GM12878 (cell line): ENCODE data around the gene GMPPA.

Experiments used
- ATF2 ChIP-seq: IDR thresholded peaks from 2 replicates; pipeline ENCODE4 v1.6.1; 2012; ENCODE audit warnings: low read length, inconsistent platforms
- CTCF ChIP-seq, 3 experiments: IDR thresholded peaks in 2 of 3; conservative IDR thresholded peaks in 1 of 3; 2 replicates each; pipeline ENCODE4 v1.5.1; 2011; ENCODE audit warnings: low read depth in 3 of 3, low read length in 3 of 3, mild to moderate bottlenecking in 3 of 3, control low read depth in 2 of 3, moderate library complexity in 2 of 3, inconsistent platforms in 1 of 3, mixed read lengths in 1 of 3; ENCODE audit not compliant: control insufficient read depth in 2 of 3, insufficient read depth in 1 of 3; ENCODE audit errors: extremely low read depth in 1 of 3
- EED ChIP-seq: sonication (generic); IDR thresholded peaks from 2 replicates; pipeline ENCODE4 v1.6.1; 2016; ENCODE audit warnings: antibody characterized with exemption, low read depth
- MEF2A ChIP-seq: IDR thresholded peaks from 2 replicates; pipeline ENCODE4 v1.6.1; 2011; ENCODE audit warnings: low read depth, mild to moderate bottlenecking, low read length, moderate library complexity; ENCODE audit not compliant: insufficient read depth
- NR2C1 ChIP-seq: fragments of 450-650 bp; IDR thresholded peaks from 2 replicates; pipeline ENCODE4 v1.6.1; 2017; ENCODE audit warnings: antibody characterized with exemption, mild to moderate bottlenecking, moderate library complexity
- POLR2AphosphoS2 ChIP-seq: IDR thresholded peaks from 2 replicates; pipeline ENCODE4 v1.6.1; 2011; ENCODE audit warnings: low read depth, mild to moderate bottlenecking, low read length, improper control_type of control experiment, moderate library complexity
- POLR2AphosphoS5 ChIP-seq: IDR thresholded peaks from 2 replicates; pipeline ENCODE4 v1.6.1; 2011; ENCODE audit warnings: mild to moderate bottlenecking, low read length, inconsistent platforms
- RAD21 ChIP-seq: IDR thresholded peaks from 2 replicates; pipeline ENCODE4 v1.6.1; 2011; ENCODE audit warnings: mild to moderate bottlenecking, low read depth, low read length, moderate library complexity; ENCODE audit not compliant: insufficient read depth
- REST ChIP-seq: IDR thresholded peaks from 2 replicates; pipeline ENCODE4 v1.6.1; 2012; ENCODE audit warnings: mild to moderate bottlenecking, low read depth, low read length
- SIX5 ChIP-seq: IDR thresholded peaks from 2 replicates; pipeline ENCODE4 v1.6.1; 2011; ENCODE audit warnings: mild to moderate bottlenecking, low read depth, low read length, moderate library complexity; ENCODE audit not compliant: severe bottlenecking
- USF2 ChIP-seq: IDR thresholded peaks from 2 replicates; pipeline ENCODE4 v1.6.1; 2011; ENCODE audit warnings: low read depth, low read length, improper control_type of control experiment, borderline replicate concordance
- ZNF24 ChIP-seq: fragments of 450-650 bp; IDR thresholded peaks from 2 replicates; pipeline ENCODE4 v1.6.1; 2017; ENCODE audit warnings: antibody characterized with exemption, mild to moderate bottlenecking
- ZNF274 ChIP-seq: IDR thresholded peaks from one replicate; pipeline ENCODE4 v1.8.0; 2011; ENCODE audit not compliant: insufficient read length, insufficient read depth

- no peak for TF ChIP-seq ZNF24
- TF ChIP-seq CTCF (IDR thresholded peaks at IDR 0.05 in 2 of 3, conservative IDR thresholded peaks at IDR 0.05 in 1 of 3; ENCODE audit: control insufficient read depth in 2 of 3, extremely low read depth in 1 of 3, insufficient read depth in 1 of 3, low read depth in 3 of 3, low read length in 3 of 3) = no peak
- TF ChIP-seq MEF2A = no peak
- TF ChIP-seq ZNF274 = no peak
- no peak for TF ChIP-seq POLR2AphosphoS2
- TF ChIP-seq RAD21 = no peak
- no peak for TF ChIP-seq EED
- no peak for TF ChIP-seq NR2C1
- no peak for TF ChIP-seq POLR2AphosphoS5
- TF ChIP-seq USF2 = no peak
- no peak for TF ChIP-seq REST
- no peak for TF ChIP-seq ATF2
- TF ChIP-seq SIX5 = no peak
These were observed 8.0 kb upstream of the GMPPA start for GRCh38 chr2:219490600-219491130.
